AG09309 (cell line): ENCODE measurements around the gene DPP6.

Experiments used
- DNase-seq: peaks from one replicate; pipeline ENCODE4 v3.0.0-alpha.2; 2010; ENCODE audit warnings: low read depth
- H3K4me3 ChIP-seq: 2 replicates; pipeline ENCODE4 v1.5.1; 2011; ENCODE audit warnings: mild to moderate bottlenecking, low read depth, low read length, moderate library complexity; ENCODE audit not compliant: control insufficient read depth
- TF ChIP-seq, protein P1 (sequence below): IDR thresholded peaks from 2 replicates; pipeline ENCODE4 v1.5.1; 2011; ENCODE audit warnings: mild to moderate bottlenecking, low read depth, low read length, inconsistent platforms; ENCODE audit not compliant: insufficient read depth, control insufficient read depth; ENCODE audit errors: missing control alignments

The DPP6 gene

DNA sequence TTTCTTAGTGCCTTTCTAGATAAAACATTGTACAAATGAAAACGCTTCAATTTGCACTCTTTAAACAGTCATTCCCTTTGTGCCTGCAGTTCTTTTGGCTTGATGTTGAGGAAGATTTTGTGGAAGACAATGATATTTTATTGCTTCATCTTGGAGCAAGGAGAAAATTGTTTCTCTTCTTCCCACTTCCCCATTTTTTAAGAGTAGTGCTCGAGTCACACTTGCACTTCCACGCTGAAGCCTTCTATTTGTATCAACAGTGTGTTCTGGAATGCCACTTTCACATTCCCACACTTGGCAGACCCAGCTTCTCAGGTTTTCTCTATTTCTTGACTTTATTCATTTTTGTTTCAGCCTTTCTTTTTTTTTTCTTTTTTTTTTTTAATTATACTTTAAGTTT, 581.4 kb downstream of the DPP6 start:
- no peak for DNase-seq
- H3K4me3 ChIP-seq: no peak overlapping the region
- TF ChIP-seq, protein P1, sequence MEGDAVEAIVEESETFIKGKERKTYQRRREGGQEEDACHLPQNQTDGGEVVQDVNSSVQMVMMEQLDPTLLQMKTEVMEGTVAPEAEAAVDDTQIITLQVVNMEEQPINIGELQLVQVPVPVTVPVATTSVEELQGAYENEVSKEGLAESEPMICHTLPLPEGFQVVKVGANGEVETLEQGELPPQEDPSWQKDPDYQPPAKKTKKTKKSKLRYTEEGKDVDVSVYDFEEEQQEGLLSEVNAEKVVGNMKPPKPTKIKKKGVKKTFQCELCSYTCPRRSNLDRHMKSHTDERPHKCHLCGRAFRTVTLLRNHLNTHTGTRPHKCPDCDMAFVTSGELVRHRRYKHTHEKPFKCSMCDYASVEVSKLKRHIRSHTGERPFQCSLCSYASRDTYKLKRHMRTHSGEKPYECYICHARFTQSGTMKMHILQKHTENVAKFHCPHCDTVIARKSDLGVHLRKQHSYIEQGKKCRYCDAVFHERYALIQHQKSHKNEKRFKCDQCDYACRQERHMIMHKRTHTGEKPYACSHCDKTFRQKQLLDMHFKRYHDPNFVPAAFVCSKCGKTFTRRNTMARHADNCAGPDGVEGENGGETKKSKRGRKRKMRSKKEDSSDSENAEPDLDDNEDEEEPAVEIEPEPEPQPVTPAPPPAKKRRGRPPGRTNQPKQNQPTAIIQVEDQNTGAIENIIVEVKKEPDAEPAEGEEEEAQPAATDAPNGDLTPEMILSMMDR: no peak

DNA sequence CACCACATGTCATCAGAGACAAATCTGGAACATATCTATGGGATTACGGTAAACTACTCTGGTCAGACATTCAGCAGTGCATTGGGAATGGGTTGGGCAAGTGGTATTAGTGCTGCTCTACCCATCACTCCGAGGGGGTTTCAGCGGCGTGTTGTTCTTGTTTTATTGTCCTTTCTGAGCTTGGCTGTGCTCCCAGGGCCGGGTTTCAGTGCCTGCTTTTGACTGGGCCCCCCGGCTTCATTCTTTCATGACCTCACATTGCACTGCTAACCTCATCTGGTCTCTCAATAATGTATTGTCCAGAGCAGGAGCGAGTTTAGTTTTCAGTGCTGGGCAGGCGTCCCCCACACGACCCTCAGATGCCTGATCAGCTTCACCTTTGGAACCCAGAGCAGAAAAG, 586.1 kb downstream of the DPP6 start:
- TF ChIP-seq, protein P1: no peak
- no peak for DNase-seq
- H3K4me3 ChIP-seq: no peak overlapping the region

DNA sequence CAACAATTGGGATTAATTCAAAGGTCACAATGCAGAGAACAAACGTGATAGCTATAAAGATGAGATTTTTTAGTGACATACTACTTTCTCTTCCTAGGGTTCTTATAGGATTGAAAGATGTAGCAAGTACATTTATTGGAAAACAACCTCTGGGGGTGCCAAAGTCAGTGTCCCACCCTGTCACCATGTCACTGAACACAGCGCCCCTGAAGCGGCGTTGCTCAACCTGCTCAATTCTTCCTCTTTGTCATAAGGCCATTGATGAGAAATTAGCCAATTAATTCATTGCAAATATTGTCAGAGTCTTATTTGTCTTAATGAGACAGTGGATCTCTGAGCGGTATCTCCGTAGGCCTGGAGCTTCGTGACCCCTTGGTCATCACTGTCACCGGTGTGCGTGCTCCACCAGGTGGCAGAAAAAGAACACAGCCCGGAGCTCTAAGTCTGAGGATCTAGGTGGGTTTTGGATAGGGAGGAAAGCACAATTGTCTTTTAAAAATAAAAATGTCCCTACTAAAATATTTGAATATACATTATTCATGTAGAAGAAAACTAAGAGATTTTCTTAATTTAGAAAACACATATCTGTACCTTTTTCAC, 588.2 kb downstream of the DPP6 start:
- no peak overlapping the region for H3K4me3 ChIP-seq
- no peak for DNase-seq
- TF ChIP-seq, protein P1: no peak

DNA sequence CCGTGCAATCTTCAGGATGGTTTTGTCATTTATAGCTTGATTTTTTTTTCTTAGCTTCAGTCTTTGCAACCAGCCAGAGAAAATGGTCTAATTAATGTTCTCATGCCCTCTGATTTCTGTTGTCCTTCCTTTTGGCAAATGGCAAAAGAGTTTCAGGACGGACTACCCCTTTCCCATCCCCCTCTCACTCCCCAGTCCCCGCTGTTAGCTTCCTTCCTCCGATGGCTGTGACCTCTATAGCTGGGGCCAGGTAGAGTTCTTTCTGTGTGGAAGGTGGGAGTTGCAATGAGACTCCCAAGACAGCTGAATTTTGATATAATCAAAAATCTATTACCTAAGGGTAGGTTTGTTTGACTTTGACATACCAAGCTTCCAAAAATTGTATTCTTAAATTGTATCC, 588.7 kb downstream of the DPP6 start:
- TF ChIP-seq, protein P1: no peak
- no peak overlapping the region for H3K4me3 ChIP-seq
- DNase-seq: no peak

DNA sequence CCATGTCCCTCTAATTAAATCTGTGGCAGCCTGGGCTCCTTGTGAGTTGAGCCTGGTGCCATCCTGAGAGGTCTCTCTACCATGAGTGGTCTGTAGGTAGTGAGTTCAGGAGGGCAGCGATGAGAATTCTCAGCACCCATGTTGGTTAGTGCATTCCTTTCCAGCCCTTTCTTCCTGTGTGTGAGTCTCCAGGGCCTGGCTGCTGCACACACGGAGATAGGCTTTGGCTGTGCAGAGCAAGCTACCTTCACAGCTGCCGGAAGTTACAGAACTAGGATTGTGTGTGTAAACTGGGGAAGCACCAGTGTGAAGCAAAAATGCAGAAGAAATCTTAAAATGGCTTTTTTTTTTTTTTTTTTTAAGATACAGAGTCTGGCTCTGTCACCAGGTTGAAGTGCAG, 592.2 kb downstream of the DPP6 start:
- DNase-seq: no peak
- TF ChIP-seq, protein P1: no peak
- no peak overlapping the region for H3K4me3 ChIP-seq

DNA sequence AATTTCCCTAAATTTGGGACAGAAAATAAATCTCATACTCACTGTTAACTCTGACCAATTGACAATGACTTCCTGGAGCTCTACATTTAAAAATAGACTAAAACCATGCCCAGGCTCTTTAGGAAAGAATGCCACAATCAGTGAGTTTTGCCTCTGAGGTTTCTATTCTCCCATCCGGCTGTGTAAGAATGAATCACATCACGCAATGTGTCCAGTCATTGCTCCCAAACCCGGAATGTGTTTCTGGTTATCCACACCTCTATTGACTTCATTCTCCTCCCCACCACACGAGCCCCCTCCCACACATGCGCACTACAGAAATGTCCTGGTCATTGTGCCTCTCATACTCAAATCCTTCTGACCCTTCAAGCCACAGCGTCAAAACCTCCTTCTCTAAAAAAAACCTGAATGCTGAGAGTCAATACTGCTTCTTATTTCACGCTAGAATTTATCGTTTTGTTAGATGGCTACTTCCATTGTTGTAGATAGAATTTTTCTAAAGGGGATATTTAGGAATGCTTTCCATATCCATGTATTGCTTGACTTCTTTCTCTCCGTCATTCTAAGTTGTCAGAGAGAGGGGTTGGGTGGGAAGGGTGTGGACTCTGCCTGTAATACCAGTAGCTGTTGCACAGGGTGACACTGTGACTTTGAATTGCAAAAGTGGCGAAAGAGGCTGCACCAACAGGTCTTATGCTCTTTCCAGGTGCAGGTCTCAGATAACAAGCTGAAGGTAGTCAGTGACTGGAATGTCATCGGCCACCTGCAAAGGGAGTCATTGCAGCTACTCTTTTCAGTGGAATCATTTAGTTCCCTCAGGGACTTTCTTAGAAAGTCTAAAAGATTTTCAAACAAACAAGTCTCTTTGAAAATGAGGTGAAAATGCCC, 594.2 kb downstream of the DPP6 start:
- H3K4me3 ChIP-seq: no peak overlapping the region
- TF ChIP-seq, protein P1: no peak
- no peak for DNase-seq

DNA sequence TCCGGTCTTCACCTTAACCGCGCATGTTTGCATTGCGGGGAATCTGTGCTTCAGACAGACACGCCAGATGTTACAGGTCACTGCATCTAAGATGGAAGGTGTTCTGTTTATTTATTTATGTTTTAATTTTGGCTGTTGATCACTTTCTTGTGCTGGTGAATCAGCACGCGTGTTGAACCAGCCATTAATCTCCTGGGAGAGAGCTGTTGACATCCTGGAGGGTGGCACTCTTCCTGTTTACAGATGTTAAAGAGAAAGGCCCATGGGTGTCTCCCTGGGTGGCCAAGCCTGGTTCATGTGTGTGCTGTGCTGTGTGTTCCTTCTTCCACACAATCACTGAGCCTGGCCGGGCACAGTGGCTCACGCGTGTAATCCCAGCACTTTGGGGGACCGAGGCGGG, 595.4 kb downstream of the DPP6 start:
- H3K4me3 ChIP-seq: no peak overlapping the region
- DNase-seq: no peak
- TF ChIP-seq, protein P1: no peak
